Left lung (tissue), 10 donors: ENCODE data around the gene PRKCE. TPM values are rescaled to one million over a fixed set of nuclear protein-coding genes. Genes with fewer than 3 reads are reported as not detected.

ENCODE experiments used
- ATAC-seq: fragments of 200-7000 bp; cut with Tn5 transposase; one replicate; pipeline ENCODE4 v1.9.1; 2020; ENCODE audit warnings: moderate library complexity
- DNase-seq, 4 donors: peaks; one replicate each; pipeline ENCODE4 v3.0.0-alpha.2; 2013 to 2020
- H3K27ac ChIP-seq, 2 donors: fragments of 200-600 bp; sonication (generic) in 1 of 2; one replicate each; pipeline versions ENCODE4 v1.5.0 to v1.8.0; 2020 to 2021
- H3K27me3 ChIP-seq, 2 donors: fragments of 200-600 bp; sonication (generic) in 1 of 2; one replicate each; pipeline versions ENCODE4 v1.5.0 to v1.8.0; 2020 to 2021
- H3K36me3 ChIP-seq, 2 donors: fragments of 200-600 bp; sonication (generic) in 1 of 2; one replicate each; pipeline versions ENCODE4 v1.5.0 to v1.8.0; 2020 to 2021
- H3K4me1 ChIP-seq, 2 donors: fragments of 200-600 bp; one replicate each; pipeline ENCODE4 v1.8.0; 2021
- H3K4me3 ChIP-seq, 2 donors: fragments of 200-600 bp; sonication (generic) in 1 of 2; one replicate each; pipeline versions ENCODE4 v1.5.0 to v1.8.0; 2020 to 2021; ENCODE audit warnings: mild to moderate bottlenecking in 1 of 2
- H3K9me3 ChIP-seq, 2 donors: fragments of 200-600 bp; sonication (generic) in 1 of 2; one replicate each; pipeline versions ENCODE4 v1.5.0 to v1.8.0; 2020 to 2021
- intact Hi-C, 2 donors: fragments of 100-400 bp; cut with DNase I; formaldehyde crosslinking; loops; one replicate each; pipeline versions ENCODE4 v1.11.2 to v1.14.2; 2022
- polyA plus RNA-seq, 6 donors: library from polyadenylated mRNA; unstranded; fragments of 120-200 nt; gene quantifications; one replicate each; pipeline ENCODE4 v1.2.1, GENCODE V29; 2013; ENCODE audit not compliant: insufficient read length in 6 of 6
- total RNA-seq, 2 donors: library from RNA; stranded (reverse); fragmentation: NEBNext Ultra II Directional; extraction: Animal tissue kit (Norgen Biotek cat#: 25700); gene quantifications; one replicate each; pipeline ENCODE4 v1.2.1, GENCODE V29; 2021
- TF ChIP-seq, protein P1 (sequence below), 2 donors: fragments of 200-600 bp; sonication (generic) in 1 of 2; IDR thresholded peaks; one replicate each; pipeline versions ENCODE4 v1.5.0 to v1.8.0; 2021; ENCODE audit warnings: antibody characterized with exemption in 2 of 2
- donor health status: DM: no; HTN: yes; CAD: no.
- donor health status: DM: no; HTN: no; CAD: no.

PRKCE gene
- total and polyA plus RNA-seq, 8 donors = 12.0 to 56.9 (median 14.7) TPM

DNA sequence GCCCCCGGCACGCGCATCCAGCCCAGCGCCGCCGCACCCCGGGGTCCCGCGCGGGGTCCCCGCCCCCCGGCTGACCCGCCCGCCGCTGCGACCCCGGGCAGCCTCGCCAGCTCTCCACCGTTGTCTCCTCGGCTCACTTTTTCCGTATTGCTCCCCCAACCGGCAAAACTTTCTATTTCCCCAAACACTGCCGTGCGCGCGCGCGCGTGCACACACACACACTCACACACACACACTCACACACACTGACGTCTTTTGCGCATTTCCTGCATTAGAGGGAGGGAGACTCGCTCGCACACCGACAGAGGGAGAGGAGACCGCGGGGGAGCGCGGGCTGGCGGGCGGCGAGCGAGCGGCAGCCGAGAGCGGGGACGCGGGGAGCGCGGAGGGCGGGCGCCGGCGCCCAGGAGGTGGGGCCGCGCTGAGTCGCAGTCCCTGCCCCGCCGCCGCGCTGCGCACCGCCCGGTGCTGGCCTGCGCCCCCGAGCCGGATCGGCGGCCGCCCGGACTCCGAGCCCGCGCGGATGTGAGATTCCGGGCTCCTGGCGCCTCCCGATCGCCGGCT, 542 bp upstream of the PRKCE start:
- intact Hi-C loops = no loop called here
- DNase-seq (peak; percentile 92 to 99 (median 96)), ATAC-seq (peak; percentile 80)
- Histone ChIP-seq H3K9me3 (no peaks in the 10 kb centered on the region), H3K4me1 (peaks cover 6 to 46% of the 10 kb centered on the region in 2 donors), H3K4me3 (peak overlapping the region; percentile 74 to 82), H3K27ac (peak overlapping the region; percentile 93 to 99), H3K36me3 (no peaks in the 10 kb centered on the region), H3K27me3 (peaks cover 0 to 11% of the 10 kb centered on the region in 2 donors)
- TF ChIP-seq, protein P1, sequence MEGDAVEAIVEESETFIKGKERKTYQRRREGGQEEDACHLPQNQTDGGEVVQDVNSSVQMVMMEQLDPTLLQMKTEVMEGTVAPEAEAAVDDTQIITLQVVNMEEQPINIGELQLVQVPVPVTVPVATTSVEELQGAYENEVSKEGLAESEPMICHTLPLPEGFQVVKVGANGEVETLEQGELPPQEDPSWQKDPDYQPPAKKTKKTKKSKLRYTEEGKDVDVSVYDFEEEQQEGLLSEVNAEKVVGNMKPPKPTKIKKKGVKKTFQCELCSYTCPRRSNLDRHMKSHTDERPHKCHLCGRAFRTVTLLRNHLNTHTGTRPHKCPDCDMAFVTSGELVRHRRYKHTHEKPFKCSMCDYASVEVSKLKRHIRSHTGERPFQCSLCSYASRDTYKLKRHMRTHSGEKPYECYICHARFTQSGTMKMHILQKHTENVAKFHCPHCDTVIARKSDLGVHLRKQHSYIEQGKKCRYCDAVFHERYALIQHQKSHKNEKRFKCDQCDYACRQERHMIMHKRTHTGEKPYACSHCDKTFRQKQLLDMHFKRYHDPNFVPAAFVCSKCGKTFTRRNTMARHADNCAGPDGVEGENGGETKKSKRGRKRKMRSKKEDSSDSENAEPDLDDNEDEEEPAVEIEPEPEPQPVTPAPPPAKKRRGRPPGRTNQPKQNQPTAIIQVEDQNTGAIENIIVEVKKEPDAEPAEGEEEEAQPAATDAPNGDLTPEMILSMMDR (IDR thresholded peaks at IDR 0.05) = peak; percentile 17 to 21

DNA sequence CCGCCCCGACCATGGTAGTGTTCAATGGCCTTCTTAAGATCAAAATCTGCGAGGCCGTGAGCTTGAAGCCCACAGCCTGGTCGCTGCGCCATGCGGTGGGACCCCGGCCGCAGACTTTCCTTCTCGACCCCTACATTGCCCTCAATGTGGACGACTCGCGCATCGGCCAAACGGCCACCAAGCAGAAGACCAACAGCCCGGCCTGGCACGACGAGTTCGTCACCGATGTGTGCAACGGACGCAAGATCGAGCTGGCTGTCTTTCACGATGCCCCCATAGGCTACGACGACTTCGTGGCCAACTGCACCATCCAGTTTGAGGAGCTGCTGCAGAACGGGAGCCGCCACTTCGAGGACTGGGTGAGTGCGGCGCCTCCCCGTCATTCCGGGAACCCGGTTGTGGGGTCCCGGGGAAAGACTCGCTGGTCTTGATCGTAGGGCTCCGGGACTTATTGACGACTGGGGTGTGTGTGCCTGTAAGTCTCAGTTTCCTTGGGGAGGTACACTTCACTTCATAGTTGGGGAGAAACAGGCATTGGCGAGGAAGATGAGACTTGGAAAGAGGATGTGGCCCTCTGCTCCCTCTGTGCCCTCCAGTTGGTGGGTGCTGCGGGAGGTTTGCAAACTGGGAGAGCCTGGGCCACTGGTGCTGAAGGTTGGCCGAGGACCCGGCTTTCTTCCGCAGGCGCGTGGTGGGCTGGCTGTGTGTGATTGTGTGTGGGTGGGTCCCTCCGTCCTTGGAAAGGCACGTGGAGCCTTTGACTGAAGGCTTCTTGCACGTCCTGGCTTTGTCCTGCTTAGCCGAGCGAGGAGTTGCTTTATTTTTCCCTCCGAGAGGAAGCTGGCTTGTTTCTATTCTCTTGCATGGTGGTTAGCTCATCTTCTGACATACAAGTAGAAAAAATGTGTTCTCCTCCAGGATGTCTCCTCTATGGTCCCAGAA, 886 bp downstream of the PRKCE start:
- H3K36me3 ChIP-seq = no peaks in the 10 kb centered on the region
- peak; percentile 0 for ATAC-seq
- TF ChIP-seq, protein P1 (IDR thresholded peaks at IDR 0.05) = no peak
- peak; percentile 51 to 85 (median 62) for DNase-seq
- H3K4me3 ChIP-seq = peak overlapping the region; percentile 74 to 82
- intact Hi-C loops = no loop called here
- no peaks in the 10 kb centered on the region for H3K9me3 ChIP-seq
- H3K4me1 ChIP-seq = peaks cover 6 to 46% of the 10 kb centered on the region in 2 donors
- H3K27me3 ChIP-seq = peaks cover 0 to 11% of the 10 kb centered on the region in 2 donors
- peak overlapping the region; percentile 93 to 99 for H3K27ac ChIP-seq

DNA sequence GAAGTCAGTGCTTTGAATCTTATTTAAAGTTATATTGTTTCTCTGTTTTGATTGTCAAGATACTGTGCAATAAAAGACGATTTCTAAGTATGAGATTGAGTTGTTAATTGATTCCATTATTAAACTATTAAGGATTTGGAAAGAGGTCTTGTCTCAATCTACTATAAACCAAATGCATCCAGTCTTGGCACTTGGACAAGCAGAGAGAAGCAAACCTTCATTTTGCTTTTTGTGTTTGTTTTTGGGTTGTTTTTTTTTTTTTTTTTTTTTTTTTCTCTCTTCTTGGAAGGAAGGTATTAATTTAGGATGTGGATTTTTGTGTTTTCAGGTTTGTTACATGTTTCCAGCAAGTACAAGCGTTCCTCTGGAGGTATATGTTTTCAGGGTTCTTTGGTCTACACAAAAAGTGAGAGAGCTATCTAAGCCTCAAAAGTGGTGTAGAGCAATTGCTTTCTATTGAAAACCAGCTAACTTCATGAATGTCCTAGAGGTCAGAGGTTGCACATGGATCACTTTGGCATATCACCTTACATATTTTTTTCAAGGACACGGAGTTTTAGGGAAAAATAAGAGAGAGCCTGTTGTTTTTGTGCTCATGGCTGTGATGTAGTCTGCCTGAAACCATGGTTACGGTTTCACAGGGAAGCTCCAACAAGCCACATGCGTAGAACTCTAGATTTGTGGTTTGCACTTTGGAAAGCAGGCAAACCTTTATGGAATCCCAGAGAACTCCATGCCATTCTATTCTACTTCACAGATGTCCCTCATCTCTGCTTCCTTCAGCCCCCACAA, 1.8 kb downstream of the PRKCE start:
- TF ChIP-seq, protein P1 (IDR thresholded peaks at IDR 0.05) = no peak
- H3K36me3 ChIP-seq = no peaks in the 10 kb centered on the region
- DNase-seq (no peak), ATAC-seq (no peak)
- H3K27ac ChIP-seq = no peak overlapping the region
- H3K27me3 ChIP-seq = peaks cover 0 to 11% of the 10 kb centered on the region in 2 donors
- H3K4me1 ChIP-seq = peaks cover 6 to 46% of the 10 kb centered on the region in 2 donors
- intact Hi-C loops = no loop called here
- no peaks in the 10 kb centered on the region for H3K9me3 ChIP-seq
- peak overlapping the region; percentile 74 to 82 for H3K4me3 ChIP-seq

DNA sequence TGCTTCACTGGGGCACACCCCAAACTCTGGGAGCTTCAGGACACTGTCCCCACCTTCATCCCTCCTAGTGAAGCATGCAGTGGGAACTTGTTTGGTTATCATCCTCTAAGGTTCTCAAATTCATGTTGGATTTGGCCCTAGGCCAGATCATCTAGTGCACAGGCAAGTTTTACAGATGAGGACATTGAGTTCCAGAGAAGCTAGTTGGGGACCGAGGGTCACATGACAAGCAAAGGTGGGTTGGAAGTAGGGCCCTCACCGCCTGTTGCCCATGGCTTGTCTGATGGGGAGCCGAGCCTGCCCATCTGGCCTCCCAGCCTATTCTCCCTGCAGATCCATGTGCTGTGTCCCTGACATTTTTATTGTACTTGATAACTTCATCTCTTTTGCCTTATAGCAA, 2.8 kb downstream of the PRKCE start:
- peaks cover 0 to 11% of the 10 kb centered on the region in 2 donors for H3K27me3 ChIP-seq
- H3K9me3 ChIP-seq = no peaks in the 10 kb centered on the region
- intact Hi-C loops = no loop called here
- H3K36me3 ChIP-seq = no peaks in the 10 kb centered on the region
- ATAC-seq (no peak), DNase-seq (peak in 1 of 4 donors; percentile 29)
- H3K4me3 ChIP-seq = peak overlapping the region in 1 of 2 donors; percentile 82
- H3K27ac ChIP-seq = no peak overlapping the region
- TF ChIP-seq, protein P1 (IDR thresholded peaks at IDR 0.05) = no peak
- peaks cover 5 to 36% of the 10 kb centered on the region in 2 donors for H3K4me1 ChIP-seq
